Cardiac muscle cell (in vitro differentiated cells and primary cell): ENCODE measurements around the gene METTL9. TPM values are rescaled to one million over a fixed set of nuclear protein-coding genes. Genes with fewer than 3 reads are reported as not detected.

Experiments used
- DNase-seq, 2 donors: peaks; one replicate each; pipeline versions ENCODE4 v3.0.0 to v3.0.0-alpha.2; 2010 to 2017; ENCODE audit warnings: low read depth in 1 of 2, low spot score in 1 of 2
- H3K27ac ChIP-seq: fragments of 200-600 bp; sonication (generic); 2 replicates; pipeline ENCODE4 v1.5.1; 2016
- H3K27me3 ChIP-seq: fragments of 200-600 bp; sonication (generic); 2 replicates; pipeline ENCODE4 v1.6.0; 2016; ENCODE audit warnings: control low read depth
- H3K36me3 ChIP-seq: fragments of 200-600 bp; sonication (generic); 2 replicates; pipeline ENCODE4 v1.5.1; 2016; ENCODE audit warnings: control low read depth
- H3K4me1 ChIP-seq: fragments of 200-600 bp; sonication (generic); 2 replicates; pipeline ENCODE4 v1.8.1; 2017; ENCODE audit warnings: low read depth, mild to moderate bottlenecking, mixed run types
- H3K4me3 ChIP-seq: fragments of 200-600 bp; sonication (generic); 2 replicates; pipeline ENCODE4 v1.5.1; 2016; ENCODE audit warnings: mild to moderate bottlenecking
- H3K9me3 ChIP-seq: fragments of 200-600 bp; sonication (generic); 2 replicates; pipeline ENCODE4 v1.5.1; 2017; ENCODE audit warnings: low read depth, mild to moderate bottlenecking, control low read depth
- CTCF ChIP-seq: IDR thresholded peaks from 2 replicates; pipeline ENCODE4 v1.5.1; 2012; ENCODE audit warnings: low read depth, mild to moderate bottlenecking, low read length
- polyA plus RNA-seq: library from polyadenylated mRNA; unstranded; fragments of >200 nt; fragmentation: Nextera tagmentation; extraction: Ambion mirVana; gene quantifications from 2 replicates; pipeline ENCODE4 v1.2.1, GENCODE V29; 2016
- total RNA-seq: library from RNA; depleted of rRNA; stranded (reverse); fragments of >200 nt; gene quantifications from 2 replicates; pipeline ENCODE4 v1.2.3, GENCODE V29; 2016

The METTL9 gene
- total and polyA plus RNA-seq, 2 experiments from 2014 or later, result 125 to 313 TPM

- Histone ChIP-seq H3K36me3 (no peaks in the 10 kb centered on the region), H3K4me1 (no peaks in the 10 kb centered on the region), H3K27me3 (no peaks in the 10 kb centered on the region), H3K27ac (no peak overlapping the region), H3K9me3 (no peaks in the 10 kb centered on the region), H3K4me3 (no peak overlapping the region)
- DNase-seq, result no peak
- TF ChIP-seq CTCF, result no peak
Observed at GRCh38 chr16:21641916-21642315, 42.5 kb downstream of the METTL9 start.

GRCh38 chr16:21642861-21643260, 43.5 kb downstream of the METTL9 start:
- Histone ChIP-seq H3K4me3 (no peak overlapping the region), H3K4me1 (no peaks in the 10 kb centered on the region), H3K27me3 (no peaks in the 10 kb centered on the region), H3K9me3 (no peaks in the 10 kb centered on the region), H3K36me3 (no peaks in the 10 kb centered on the region), H3K27ac (no peak overlapping the region)
- no peak for TF ChIP-seq CTCF
- DNase-seq, result peak in 1 of 2 donors; percentile 25

- no peak for TF ChIP-seq CTCF
- no peak overlapping the region for H3K27ac ChIP-seq
- no peaks in the 10 kb centered on the region for H3K27me3 ChIP-seq
- no peaks in the 10 kb centered on the region for H3K9me3 ChIP-seq
- no peak overlapping the region for H3K4me3 ChIP-seq
- no peaks in the 10 kb centered on the region for H3K4me1 ChIP-seq
- DNase-seq, result no peak
- no peaks in the 10 kb centered on the region for H3K36me3 ChIP-seq
Observed at GRCh38 chr16:21643785-21644184, 44.4 kb downstream of the METTL9 start.

- no peak for DNase-seq
- TF ChIP-seq CTCF, result no peak
- no peaks in the 10 kb centered on the region for H3K4me1 ChIP-seq
- no peaks in the 10 kb centered on the region for H3K9me3 ChIP-seq
- no peaks in the 10 kb centered on the region for H3K36me3 ChIP-seq
- no peak overlapping the region for H3K27ac ChIP-seq
- no peak overlapping the region for H3K4me3 ChIP-seq
- H3K27me3 ChIP-seq, result no peaks in the 10 kb centered on the region
Observed at GRCh38 chr16:21644674-21645073, 45.3 kb downstream of the METTL9 start.

GRCh38 chr16:21645261-21645721, 45.9 kb downstream of the METTL9 start:
- peak in 1 of 2 donors; percentile 48 for DNase-seq
- no peaks in the 10 kb centered on the region for H3K9me3 ChIP-seq
- no peak for TF ChIP-seq CTCF
- H3K4me1 ChIP-seq, result no peaks in the 10 kb centered on the region
- no peak overlapping the region for H3K27ac ChIP-seq
- no peaks in the 10 kb centered on the region for H3K27me3 ChIP-seq
- H3K36me3 ChIP-seq, result no peaks in the 10 kb centered on the region
- no peak overlapping the region for H3K4me3 ChIP-seq

- no peaks in the 10 kb centered on the region for H3K36me3 ChIP-seq
- no peaks in the 10 kb centered on the region for H3K27me3 ChIP-seq
- H3K4me3 ChIP-seq, result no peak overlapping the region
- DNase-seq, result peak in 1 of 2 donors; percentile 34
- H3K4me1 ChIP-seq, result no peaks in the 10 kb centered on the region
- no peak for TF ChIP-seq CTCF
- no peak overlapping the region for H3K27ac ChIP-seq
- H3K9me3 ChIP-seq, result no peaks in the 10 kb centered on the region
Observed at GRCh38 chr16:21646091-21646490, 46.7 kb downstream of the METTL9 start.
